ENCODE results near the gene RNF126.

Gene RNF126

GRCh38 chr19:688992-689391 is 26.0 kb upstream of the RNF126 start:
- TF ChIP-seq CTCF (IDR thresholded peaks at IDR 0.05; ENCODE audit: extremely low read depth, missing control alignments) = no peak
- DNase-seq (ENCODE audit: low spot score) = no peak

GRCh38 chr19:688214-688613 is 25.2 kb upstream of the RNF126 start:
- DNase-seq (ENCODE audit: low spot score) = no peak
- TF ChIP-seq CTCF (IDR thresholded peaks at IDR 0.05; ENCODE audit: extremely low read depth, missing control alignments) = no peak

- no peak for DNase-seq (ENCODE audit: low spot score)
- no peak for TF ChIP-seq CTCF (IDR thresholded peaks at IDR 0.05; ENCODE audit: extremely low read depth, missing control alignments)
Observed at GRCh38 chr19:687569-688166, 24.7 kb upstream of the RNF126 start.

GRCh38 chr19:686589-687297 is 23.7 kb upstream of the RNF126 start:
- TF ChIP-seq CTCF (IDR thresholded peaks at IDR 0.05; ENCODE audit: extremely low read depth, missing control alignments) = no peak

GRCh38 chr19:685454-685931 is 22.5 kb upstream of the RNF126 start:
- no peak for DNase-seq (ENCODE audit: low spot score)
- no peak for TF ChIP-seq CTCF (IDR thresholded peaks at IDR 0.05; ENCODE audit: extremely low read depth, missing control alignments)

More at GRCh38 chr19:686589-687297, 23.7 kb upstream of the RNF126 start:
- DNase-seq (ENCODE audit: low spot score) = no peak

- TF ChIP-seq CTCF (IDR thresholded peaks at IDR 0.05; ENCODE audit: extremely low read depth, missing control alignments) = no peak
- no peak for DNase-seq (ENCODE audit: low spot score)
Observed at GRCh38 chr19:682678-683320, 19.8 kb upstream of the RNF126 start.

Data from GM20000 (cell line).